Measurements from ENCODE around the gene ERBB4. TPM values are rescaled to one million over a fixed set of nuclear protein-coding genes. Genes with fewer than 3 reads are reported as not detected.

ERBB4 gene
- polyA plus RNA-seq, 1 of the 3 experiments (the other 2 are of a cell fraction) = 0.05 TPM

DNA sequence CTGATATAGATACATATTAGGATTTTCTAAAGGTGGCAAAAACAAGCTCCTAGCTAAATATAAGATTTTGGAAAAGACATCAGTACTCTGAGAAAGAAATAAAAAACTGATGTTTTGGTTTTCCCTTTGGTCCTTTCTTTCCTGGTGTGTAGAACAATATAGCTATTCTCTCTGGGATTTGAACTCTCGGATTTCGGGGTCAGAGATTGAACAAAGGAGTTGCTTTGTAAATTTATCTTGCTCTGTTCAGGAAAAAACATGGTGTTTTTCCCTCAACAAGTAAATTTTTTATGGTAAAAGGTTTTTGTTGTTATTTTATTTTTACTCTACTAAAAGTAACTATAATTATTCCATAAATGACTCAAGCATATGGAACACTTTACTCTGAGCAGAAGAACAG lies 889.3 kb downstream of the ERBB4 start:
- Histone ChIP-seq H3K9me3 (no peaks in the 10 kb centered on the region), H3K27ac (ENCODE audit: low read depth in 2 of 2, low read length in 1 of 2) (no peak overlapping the region), H3K79me2 (ENCODE audit: insufficient read depth) (no peaks in the 10 kb centered on the region), H3K27me3 (ENCODE audit: insufficient read depth) (no peaks in the 10 kb centered on the region), H3K9me2 (no peaks in the 10 kb centered on the region), H3K9ac (no peak overlapping the region), H3K4me3 (ENCODE audit: low read depth in 2 of 2, low read length in 1 of 2) (no peak overlapping the region), H3K36me3 (replicated peaks in 1 of 2; ENCODE audit: control insufficient read depth in 1 of 2, insufficient read depth in 2 of 2, low read length in 1 of 2) (no peaks in the 10 kb centered on the region), H3K4me1 (ENCODE audit: control insufficient read depth in 1 of 2, insufficient read depth in 2 of 2, low read depth in 1 of 2, low read length in 1 of 2) (no peaks in the 10 kb centered on the region), H2AFZ (ENCODE audit: low read depth) (no peak overlapping the region), H3K4me2 (no peak overlapping the region), H3F3A (replicated peaks; ENCODE audit: insufficient read depth) (no peaks in the 10 kb centered on the region), H4K20me1 (ENCODE audit: insufficient read depth) (no peaks in the 10 kb centered on the region)
- POLR2A ChIA-PET = no interaction called here
- DNase-seq = no peak
- CTCF ChIA-PET = no interaction called here
- TF ChIP-seq NRF1 (IDR thresholded peaks at IDR 0.05; ENCODE audit: low read depth, low read length) (no peak), EZH2phosphoT487 (IDR thresholded peaks at IDR 0.05; ENCODE audit: borderline replicate concordance, low read depth) (no peak), GABPA (IDR thresholded peaks at IDR 0.05; ENCODE audit: low read depth) (no peak), CTCF (IDR thresholded peaks at IDR 0.05) (no peak), RCOR1 (IDR thresholded peaks at IDR 0.05; ENCODE audit: low read length) (no peak), MEF2A (IDR thresholded peaks at IDR 0.05; ENCODE audit: borderline replicate concordance, low read depth) (no peak), GATA2 (CRISPR knock-in tag; IDR thresholded peaks at IDR 0.05) (no peak), TEAD4 (IDR thresholded peaks at IDR 0.05; ENCODE audit: borderline replicate concordance, insufficient read depth) (no peak), SMC3 (IDR thresholded peaks at IDR 0.05; ENCODE audit: low read depth, low read length) (no peak), SIN3A (IDR thresholded peaks at IDR 0.05; ENCODE audit: borderline replicate concordance, low read depth, low read length) (no peak), TAF1 (IDR thresholded peaks at IDR 0.05; ENCODE audit: borderline replicate concordance, low read depth, low read length) (no peak), CHD2 (IDR thresholded peaks at IDR 0.05; ENCODE audit: low read length, partially characterized antibody) (no peak), FOSL2 (IDR thresholded peaks at IDR 0.05; ENCODE audit: borderline replicate concordance, low read depth) (no peak)
- TF ChIP-seq, protein P1, sequence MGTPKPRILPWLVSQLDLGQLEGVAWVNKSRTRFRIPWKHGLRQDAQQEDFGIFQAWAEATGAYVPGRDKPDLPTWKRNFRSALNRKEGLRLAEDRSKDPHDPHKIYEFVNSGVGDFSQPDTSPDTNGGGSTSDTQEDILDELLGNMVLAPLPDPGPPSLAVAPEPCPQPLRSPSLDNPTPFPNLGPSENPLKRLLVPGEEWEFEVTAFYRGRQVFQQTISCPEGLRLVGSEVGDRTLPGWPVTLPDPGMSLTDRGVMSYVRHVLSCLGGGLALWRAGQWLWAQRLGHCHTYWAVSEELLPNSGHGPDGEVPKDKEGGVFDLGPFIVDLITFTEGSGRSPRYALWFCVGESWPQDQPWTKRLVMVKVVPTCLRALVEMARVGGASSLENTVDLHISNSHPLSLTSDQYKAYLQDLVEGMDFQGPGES (IDR thresholded peaks at IDR 0.05; ENCODE audit: low read depth, low read length) = no peak
- TF ChIP-seq, protein P2, sequence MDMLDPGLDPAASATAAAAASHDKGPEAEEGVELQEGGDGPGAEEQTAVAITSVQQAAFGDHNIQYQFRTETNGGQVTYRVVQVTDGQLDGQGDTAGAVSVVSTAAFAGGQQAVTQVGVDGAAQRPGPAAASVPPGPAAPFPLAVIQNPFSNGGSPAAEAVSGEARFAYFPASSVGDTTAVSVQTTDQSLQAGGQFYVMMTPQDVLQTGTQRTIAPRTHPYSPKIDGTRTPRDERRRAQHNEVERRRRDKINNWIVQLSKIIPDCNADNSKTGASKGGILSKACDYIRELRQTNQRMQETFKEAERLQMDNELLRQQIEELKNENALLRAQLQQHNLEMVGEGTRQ (IDR thresholded peaks at IDR 0.05; ENCODE audit: borderline replicate concordance, low read depth, low read length) = no peak
- WGBS (ENCODE audit: low lambda C conversion rate) = 47% methylated on average over 2 of the region's 2 CpGs

Data from SK-N-SH (cell line).